NCI-H774 (cell line): ENCODE results near the gene COLEC12.

Source experiments
- DNase-seq: peaks from one replicate; lab custom pipeline; 2025; lab: John Stamatoyannopoulos, UW

The COLEC12 gene

GRCh38 chr18:289026-289425 lies 211.5 kb downstream of the COLEC12 start:
- DNase-seq = no peak

DNA sequence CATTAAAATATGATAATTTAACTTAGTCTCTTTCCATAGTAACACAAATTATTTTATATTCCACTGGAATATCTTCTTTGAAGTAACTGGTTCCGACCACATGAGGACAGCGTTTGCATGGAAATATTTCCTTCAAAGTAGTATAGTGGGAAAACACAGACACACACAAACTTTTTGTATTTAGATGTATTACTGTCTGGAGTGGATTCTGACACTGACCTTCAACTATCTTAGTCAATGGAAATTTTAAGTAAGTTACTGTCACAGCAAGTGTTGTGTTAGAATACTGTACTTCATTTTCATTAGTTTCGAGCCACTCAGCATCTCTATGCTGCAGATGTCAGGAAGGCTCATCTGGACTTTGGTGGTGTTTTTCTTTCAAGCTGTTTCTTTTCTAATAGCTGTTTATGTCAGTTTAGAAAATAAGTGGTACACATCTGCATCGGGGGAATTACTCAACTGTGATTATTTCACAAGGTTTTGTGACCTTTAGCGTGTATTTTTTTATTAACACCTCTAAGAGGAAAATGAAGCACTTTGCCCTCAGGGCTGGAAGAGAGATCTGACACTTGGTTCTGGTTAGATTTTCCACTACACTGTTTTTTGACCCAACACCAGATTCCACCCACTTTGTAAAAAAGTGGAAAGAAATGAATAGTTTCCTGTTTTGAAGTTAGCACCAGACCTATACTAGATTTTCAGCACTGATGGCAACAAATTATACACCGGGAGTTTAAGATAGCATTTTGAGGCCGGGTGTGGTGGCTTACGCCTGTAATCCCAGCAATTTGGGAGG lies 213.8 kb downstream of the COLEC12 start:
- DNase-seq = peak; percentile 20

GRCh38 chr18:285817-286216 lies 214.7 kb downstream of the COLEC12 start:
- no peak for DNase-seq

DNA sequence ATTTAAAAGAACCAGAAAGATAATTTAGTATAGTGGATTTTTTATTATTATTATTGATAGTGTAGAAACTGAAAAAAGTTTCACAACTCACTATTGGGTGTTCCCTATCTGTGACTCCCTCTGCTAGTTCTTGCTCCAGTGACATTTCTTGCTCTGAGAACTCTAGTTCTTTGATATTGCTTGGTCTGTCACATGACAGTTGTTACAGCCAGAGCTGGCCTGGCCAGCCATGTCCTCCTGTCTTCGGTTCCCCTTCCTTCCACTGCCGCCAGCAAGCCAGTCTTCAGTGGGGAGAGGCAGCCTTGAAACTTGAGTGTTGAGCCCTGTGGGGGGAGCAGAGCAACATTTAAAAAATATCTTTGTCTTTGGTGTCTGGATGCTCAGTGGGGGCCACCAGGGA lies 225.0 kb downstream of the COLEC12 start:
- DNase-seq = no peak

GRCh38 chr18:274313-274712 lies 226.2 kb downstream of the COLEC12 start:
- no peak for DNase-seq

DNA sequence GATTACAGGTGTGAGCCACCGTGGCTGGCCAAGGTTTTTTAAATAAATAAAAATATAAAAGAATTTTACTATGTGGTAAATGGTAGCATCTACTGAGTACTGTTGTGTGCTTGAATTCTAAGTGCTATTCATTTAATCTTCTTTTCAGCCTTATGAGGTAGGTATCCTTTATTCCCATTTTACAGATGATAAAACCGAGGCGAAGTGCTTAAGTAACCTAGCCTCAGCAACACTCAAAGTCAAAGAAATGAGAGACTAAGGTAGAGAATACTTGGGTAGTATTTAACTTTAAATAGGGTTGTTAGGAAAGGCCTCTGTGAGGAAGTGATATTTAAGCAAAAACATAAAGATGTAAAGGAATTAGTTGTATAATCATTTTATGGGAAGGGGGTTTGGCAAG lies 227.0 kb downstream of the COLEC12 start:
- DNase-seq = no peak

GRCh38 chr18:272650-273049 lies 227.9 kb downstream of the COLEC12 start:
- no peak for DNase-seq

GRCh38 chr18:269480-270095 lies 230.9 kb downstream of the COLEC12 start:
- DNase-seq = no peak

GRCh38 chr18:267688-268552 lies 232.6 kb downstream of the COLEC12 start, which contains the start of gene THOC1:
Gene THOC1 (minus strand): TSS chr18:268047. CDS start chr18:268019, 28 bp downstream.
- peak; percentile 88 for DNase-seq

GRCh38 chr18:267380-267687 lies 233.2 kb downstream of the COLEC12 start:
- DNase-seq = peak; percentile 54
